Naive B cell (primary cell): Measurements from ENCODE around the gene TOM1. TPM values are rescaled to one million over a fixed set of nuclear protein-coding genes. Genes with fewer than 3 reads are reported as not detected.

Experiments
- ATAC-seq, 2 donors: fragments of 150-1000 bp; cut with Tn5 transposase; 2 replicates each; pipeline ENCODE4 v1.10.0; 2021; ENCODE audit warnings: low read depth in 2 of 2, mild to moderate bottlenecking in 2 of 2, moderate library complexity in 2 of 2
- DNase-seq: peaks from one replicate; pipeline ENCODE4 v3.0.0; 2022
- H3K27ac Mint-ChIP-seq, 6 donors: one replicate each; pipeline ENCODE4 v1.8.0; 2020 to 2022; ENCODE audit warnings: mild to moderate bottlenecking in 6 of 6, mixed read lengths in 6 of 6, moderate library complexity in 5 of 6, inconsistent platforms in 2 of 6
- H3K27me3 Mint-ChIP-seq, 3 donors: one replicate each; pipeline ENCODE4 v1.8.0; 2021 to 2022; ENCODE audit warnings: mixed read lengths in 3 of 3, mild to moderate bottlenecking in 1 of 3
- H3K36me3 Mint-ChIP-seq, 2 donors: one replicate each; pipeline ENCODE4 v1.8.0; 2020 to 2022; ENCODE audit warnings: mixed read lengths in 2 of 2, inconsistent platforms in 1 of 2, mild to moderate bottlenecking in 1 of 2
- H3K4me1 Mint-ChIP-seq, 3 donors: one replicate each; pipeline ENCODE4 v1.8.0; 2020 to 2022; ENCODE audit warnings: mixed read lengths in 3 of 3, inconsistent platforms in 1 of 3, mild to moderate bottlenecking in 1 of 3, moderate library complexity in 1 of 3
- H3K4me3 Mint-ChIP-seq, 8 donors: one replicate each; pipeline ENCODE4 v1.8.0; 2020 to 2022; ENCODE audit warnings: mild to moderate bottlenecking in 8 of 8, mixed read lengths in 8 of 8, moderate library complexity in 8 of 8, inconsistent platforms in 2 of 8
- H3K9me3 Mint-ChIP-seq, 7 donors: one replicate each; pipeline ENCODE4 v1.8.0; 2020 to 2022; ENCODE audit warnings: mixed read lengths in 7 of 7, mild to moderate bottlenecking in 5 of 7, inconsistent platforms in 2 of 7, moderate library complexity in 1 of 7
- polyA plus RNA-seq, 6 donors: library from polyadenylated mRNA; unstranded; fragments of 300-500 nt; fragmentation: Illumina TruSeq; gene quantifications; one replicate each; pipeline ENCODE4 v1.2.3, GENCODE V29; 2021; ENCODE audit warnings: low read depth in 6 of 6

Gene TOM1
- polyA plus RNA-seq, 6 donors from 2014 or later = 15.4 to 24.9 (median 18.8) TPM

DNA sequence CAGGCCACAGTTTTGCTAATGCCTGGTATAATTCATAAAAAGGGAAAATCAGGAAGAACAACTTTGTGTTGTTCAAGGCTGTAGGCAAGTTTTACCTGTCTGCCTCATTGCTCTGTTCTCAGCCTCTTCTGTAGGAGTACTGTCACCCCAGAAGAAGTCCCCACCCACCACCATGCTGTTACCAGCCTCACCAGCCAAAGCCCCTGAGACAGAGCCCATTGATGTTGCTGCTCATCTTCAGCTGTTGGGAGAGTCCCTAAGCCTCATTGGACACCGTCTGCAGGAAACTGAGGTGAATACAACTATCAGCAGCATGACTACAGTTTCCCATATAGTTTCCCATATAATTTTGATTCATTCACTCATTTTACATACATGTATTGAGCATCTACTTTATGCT is 11.6 kb upstream of the TOM1 start:
- H3K36me3 Mint-ChIP-seq = peaks cover 12 to 13% of the 10 kb centered on the region in 2 donors
- no peak overlapping the region for H3K4me3 Mint-ChIP-seq
- ATAC-seq (no peak), DNase-seq (no peak)
- no peaks in the 10 kb centered on the region for H3K27me3 Mint-ChIP-seq
- H3K27ac Mint-ChIP-seq = no peak overlapping the region
- no peaks in the 10 kb centered on the region for H3K9me3 Mint-ChIP-seq
- H3K4me1 Mint-ChIP-seq = no peaks in the 10 kb centered on the region

DNA sequence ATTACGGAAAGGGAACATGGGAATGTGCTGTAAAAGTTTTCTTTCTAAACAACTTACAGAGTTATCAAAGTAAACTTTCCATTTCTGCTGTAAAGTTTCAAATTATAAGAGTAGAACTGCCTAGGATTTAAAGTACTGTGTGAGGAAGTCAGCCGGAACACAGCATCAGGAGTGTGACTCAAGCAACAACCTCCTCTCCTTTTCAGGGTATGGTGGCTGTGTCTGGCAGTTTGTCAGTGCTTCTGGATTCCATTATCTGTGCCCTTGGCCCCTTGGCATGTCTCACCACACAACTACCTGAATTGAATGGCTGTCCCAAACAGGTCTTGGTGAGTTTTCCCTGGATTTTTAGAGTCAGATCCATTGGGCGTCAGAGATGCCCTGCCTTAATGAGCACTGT is 6.9 kb upstream of the TOM1 start:
- Mint-ChIP-seq H3K27ac (peak overlapping the region in 1 of 6 donors; percentile 63), H3K9me3 (no peaks in the 10 kb centered on the region), H3K4me1 (no peaks in the 10 kb centered on the region), H3K36me3 (peaks cover 18 to 26% of the 10 kb centered on the region in 2 donors), H3K4me3 (no peak overlapping the region), H3K27me3 (no peaks in the 10 kb centered on the region)
- DNase-seq = no peak
- no peak for ATAC-seq

DNA sequence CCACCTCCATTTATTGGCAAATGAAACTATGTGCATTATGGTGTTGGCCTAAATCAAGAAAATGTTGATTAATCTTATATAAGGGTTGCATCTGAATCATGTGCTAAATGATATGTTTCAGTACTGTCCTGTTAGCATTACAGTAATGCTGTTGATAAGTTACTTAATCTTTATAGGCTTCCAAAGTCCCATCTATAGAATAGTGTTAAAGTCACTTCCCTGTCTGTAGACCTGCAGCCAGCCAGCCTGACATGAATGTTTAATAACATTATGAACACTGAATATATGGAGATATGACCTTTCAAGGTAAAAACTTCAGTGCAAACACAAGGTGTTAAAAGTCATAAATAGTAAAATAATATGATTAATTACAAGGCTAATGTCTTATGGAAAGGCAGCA is 3.6 kb upstream of the TOM1 start:
- peaks cover 12 to 26% of the 10 kb centered on the region in 2 donors for H3K36me3 Mint-ChIP-seq
- peaks cover 1 to 12% (median 9%) of the 10 kb centered on the region in 3 donors for H3K4me1 Mint-ChIP-seq
- no peaks in the 10 kb centered on the region for H3K9me3 Mint-ChIP-seq
- H3K4me3 Mint-ChIP-seq = peak overlapping the region in 1 of 8 donors; percentile 6
- H3K27ac Mint-ChIP-seq = no peak overlapping the region
- no peak for DNase-seq
- no peaks in the 10 kb centered on the region for H3K27me3 Mint-ChIP-seq
- no peak for ATAC-seq

DNA sequence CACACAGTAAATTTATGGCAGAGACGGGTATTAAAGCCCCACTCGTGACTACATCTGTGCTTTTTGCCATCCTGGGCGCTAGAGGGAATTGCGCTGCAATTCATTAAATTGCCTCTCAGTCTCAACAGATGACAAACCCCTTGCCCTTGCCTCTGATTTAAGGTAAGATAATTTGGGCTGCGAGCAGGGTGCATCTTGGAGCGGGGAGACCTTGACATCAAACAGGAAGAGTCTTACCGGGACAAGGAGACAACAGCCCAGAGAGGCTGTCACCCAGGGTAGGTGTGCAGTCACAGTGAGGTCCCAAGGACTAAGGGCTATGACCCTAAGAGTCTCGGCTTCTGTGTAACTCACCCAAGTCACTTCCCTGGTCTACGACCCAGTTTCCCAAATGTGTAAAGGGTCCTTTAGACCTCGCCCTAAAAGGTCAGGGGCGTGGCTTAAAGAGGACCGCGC is 449 bp upstream of the TOM1 start:
- DNase-seq = no peak
- ATAC-seq = peak; percentile 19 to 24
- Mint-ChIP-seq H3K4me3 (peak overlapping the region; percentile 93 to 99 (median 96)), H3K36me3 (peaks cover 0 to 8% of the 10 kb centered on the region in 2 donors), H3K9me3 (no peaks in the 10 kb centered on the region), H3K27me3 (no peaks in the 10 kb centered on the region), H3K4me1 (peaks cover 7 to 34% (median 17%) of the 10 kb centered on the region in 3 donors), H3K27ac (peak overlapping the region; percentile 96 to 100 (median 99))

DNA sequence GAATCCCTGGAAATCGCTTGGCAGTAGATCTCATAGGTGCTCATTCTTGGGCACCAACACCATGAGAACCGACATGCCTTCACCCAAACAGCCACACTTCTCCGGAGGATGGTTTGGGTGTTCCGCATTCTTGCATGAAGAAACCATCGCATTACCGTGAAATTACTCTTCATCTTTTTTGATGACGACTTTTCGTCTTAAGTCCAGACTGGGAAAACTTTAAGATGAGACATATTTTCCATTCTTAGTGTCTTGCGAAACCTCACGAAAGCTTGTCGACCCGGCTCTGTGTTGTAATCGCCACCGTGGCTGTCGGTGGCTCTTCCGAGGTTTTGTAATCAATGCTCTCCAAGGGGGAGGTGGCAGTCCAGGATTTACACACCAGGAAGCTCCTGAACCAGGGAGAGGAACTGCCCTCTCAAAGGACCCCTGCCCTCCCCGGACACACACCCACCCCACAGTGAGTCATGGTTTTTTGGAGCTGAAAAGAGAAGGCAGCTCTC is 1.7 kb downstream of the TOM1 start:
- H3K4me3 Mint-ChIP-seq = peak overlapping the region; percentile 29 to 97 (median 86)
- no peak for DNase-seq
- H3K4me1 Mint-ChIP-seq = peaks cover 25 to 49% (median 27%) of the 10 kb centered on the region in 3 donors
- peak overlapping the region in 4 of 6 donors; percentile 30 to 100 (median 82) for H3K27ac Mint-ChIP-seq
- no peaks in the 10 kb centered on the region for H3K27me3 Mint-ChIP-seq
- H3K36me3 Mint-ChIP-seq = no peaks in the 10 kb centered on the region
- no peaks in the 10 kb centered on the region for H3K9me3 Mint-ChIP-seq
- no peak for ATAC-seq

DNA sequence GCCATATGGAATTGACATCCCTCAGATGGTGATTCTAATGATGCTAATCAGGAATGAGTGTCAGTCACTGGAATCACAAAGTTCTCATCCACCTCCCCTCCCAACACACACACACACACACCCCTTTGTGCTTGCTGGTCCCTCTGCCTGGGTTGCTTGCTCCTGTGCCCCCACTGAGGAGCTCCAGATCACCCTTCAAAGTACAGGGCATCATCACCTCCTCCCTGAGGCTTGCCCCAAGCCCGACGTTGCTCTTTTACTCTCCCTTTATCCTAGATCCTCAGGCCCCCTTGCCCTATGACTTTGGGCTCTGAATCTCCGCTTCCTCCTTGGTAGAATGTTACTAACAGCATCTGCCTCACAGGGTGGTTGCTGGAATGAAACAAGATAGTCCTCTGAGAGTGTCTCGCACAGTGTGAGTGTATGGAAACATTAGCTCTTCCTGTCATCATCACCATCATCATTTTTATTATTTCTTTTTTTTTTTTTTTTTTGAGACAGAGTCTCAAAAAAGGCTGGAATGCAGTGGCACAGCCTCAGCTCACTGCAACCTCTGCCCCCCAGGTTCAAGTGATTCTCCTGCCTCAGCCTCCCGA is 3.4 kb downstream of the TOM1 start:
- Mint-ChIP-seq H3K9me3 (no peaks in the 10 kb centered on the region), H3K36me3 (no peaks in the 10 kb centered on the region), H3K4me3 (peak overlapping the region in 3 of 8 donors; percentile 29 to 76 (median 44)), H3K27me3 (no peaks in the 10 kb centered on the region), H3K4me1 (peaks cover 40 to 66% (median 44%) of the 10 kb centered on the region in 3 donors), H3K27ac (peak overlapping the region in 2 of 6 donors; percentile 47 to 52)
- DNase-seq = no peak
- ATAC-seq = no peak

DNA sequence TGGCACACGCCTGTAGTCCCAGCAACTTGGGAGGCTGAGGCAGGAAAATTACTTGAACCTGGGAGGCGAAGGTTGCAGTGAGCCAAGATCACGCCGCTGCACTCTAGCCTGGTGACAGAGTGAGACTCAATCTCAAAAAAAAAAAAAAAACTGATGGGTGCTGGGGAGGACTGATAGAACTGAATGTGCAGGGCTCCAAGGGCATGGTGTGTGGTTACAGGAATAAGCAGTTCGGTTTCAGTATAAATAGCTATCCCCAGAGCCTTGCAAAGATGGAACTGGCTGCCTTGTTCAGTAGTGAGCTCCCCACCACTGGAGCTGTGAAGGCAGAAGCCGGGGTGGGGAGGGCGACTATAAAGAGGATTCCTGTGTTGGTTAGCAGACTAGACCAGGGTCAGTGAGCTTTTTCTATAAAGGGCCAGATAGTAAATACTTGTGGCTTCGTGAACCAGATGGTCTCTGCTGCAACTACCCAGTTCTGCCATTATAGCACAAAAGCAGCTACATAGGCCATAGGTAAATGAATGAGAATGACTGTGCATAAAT is 5.9 kb downstream of the TOM1 start:
- no peak for DNase-seq
- peak overlapping the region in 1 of 8 donors; percentile 12 for H3K4me3 Mint-ChIP-seq
- ATAC-seq = no peak
- H3K27me3 Mint-ChIP-seq = no peaks in the 10 kb centered on the region
- H3K27ac Mint-ChIP-seq = peak overlapping the region in 1 of 6 donors; percentile 86
- peaks cover 52 to 83% (median 67%) of the 10 kb centered on the region in 3 donors for H3K4me1 Mint-ChIP-seq
- no peaks in the 10 kb centered on the region for H3K9me3 Mint-ChIP-seq
- no peaks in the 10 kb centered on the region for H3K36me3 Mint-ChIP-seq

DNA sequence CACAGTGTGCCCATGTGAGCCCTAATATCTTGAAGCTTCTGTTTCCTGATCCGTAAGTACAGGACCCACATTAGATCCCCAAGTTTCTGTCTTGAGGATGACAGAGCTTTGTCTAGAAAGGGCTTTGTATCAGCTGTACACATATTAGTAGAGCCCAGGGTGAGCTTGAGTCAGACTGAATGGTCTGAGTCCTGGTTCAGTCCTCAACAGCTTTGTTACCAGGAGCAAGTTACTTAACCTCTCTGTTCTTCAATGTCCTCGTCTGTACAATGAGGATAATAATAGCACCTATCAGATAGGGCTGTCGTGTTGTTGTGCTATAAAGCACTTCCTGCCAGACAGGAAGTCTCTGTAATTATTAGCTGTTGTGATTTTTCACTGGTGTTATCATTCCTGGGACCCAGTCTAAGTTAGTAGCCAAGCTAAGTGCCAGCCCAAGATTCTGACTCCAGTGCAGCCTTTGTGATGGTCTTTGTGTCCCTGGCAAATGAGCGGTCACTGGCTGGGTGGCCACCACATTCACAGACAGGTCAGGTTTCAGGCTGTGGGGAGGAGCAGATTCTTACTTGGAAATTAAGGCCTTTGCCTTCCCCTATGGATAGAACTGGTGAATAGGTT is 6.8 kb downstream of the TOM1 start:
- H3K9me3 Mint-ChIP-seq = no peaks in the 10 kb centered on the region
- ATAC-seq (peak in 1 of 2 donors; percentile 49), DNase-seq (no peak)
- H3K36me3 Mint-ChIP-seq = no peaks in the 10 kb centered on the region
- peak overlapping the region in 5 of 8 donors; percentile 12 to 53 (median 45) for H3K4me3 Mint-ChIP-seq
- peaks cover 53 to 84% (median 69%) of the 10 kb centered on the region in 3 donors for H3K4me1 Mint-ChIP-seq
- H3K27me3 Mint-ChIP-seq = no peaks in the 10 kb centered on the region
- H3K27ac Mint-ChIP-seq = peak overlapping the region in 4 of 6 donors; percentile 7 to 86 (median 42)

DNA sequence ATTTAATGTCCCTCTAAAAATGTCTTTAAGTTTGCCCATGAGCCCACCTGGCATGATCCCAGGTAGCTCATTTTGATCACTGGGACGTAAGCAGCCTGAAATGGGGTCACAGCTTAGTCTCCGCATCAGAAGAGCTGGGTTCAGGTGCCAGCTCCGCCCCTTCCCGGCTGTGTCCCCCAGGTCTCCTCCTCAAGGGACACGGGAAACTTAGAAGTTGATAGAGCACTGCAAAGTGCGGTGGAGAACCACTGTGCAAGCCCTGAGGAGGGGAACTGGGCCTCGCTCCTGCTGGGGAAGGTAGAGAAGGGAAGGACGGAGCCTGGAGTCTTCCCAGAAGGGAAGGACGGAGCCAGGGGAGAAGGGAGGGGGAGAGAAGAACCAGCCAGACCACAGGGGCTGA is 7.7 kb downstream of the TOM1 start:
- Mint-ChIP-seq H3K9me3 (no peaks in the 10 kb centered on the region), H3K27ac (peak overlapping the region in 3 of 6 donors; percentile 62 to 86 (median 80)), H3K4me3 (peak overlapping the region in 3 of 8 donors; percentile 6 to 56 (median 36)), H3K4me1 (peaks cover 52 to 85% (median 67%) of the 10 kb centered on the region in 3 donors), H3K27me3 (no peaks in the 10 kb centered on the region), H3K36me3 (no peaks in the 10 kb centered on the region)
- DNase-seq (no peak), ATAC-seq (no peak)

DNA sequence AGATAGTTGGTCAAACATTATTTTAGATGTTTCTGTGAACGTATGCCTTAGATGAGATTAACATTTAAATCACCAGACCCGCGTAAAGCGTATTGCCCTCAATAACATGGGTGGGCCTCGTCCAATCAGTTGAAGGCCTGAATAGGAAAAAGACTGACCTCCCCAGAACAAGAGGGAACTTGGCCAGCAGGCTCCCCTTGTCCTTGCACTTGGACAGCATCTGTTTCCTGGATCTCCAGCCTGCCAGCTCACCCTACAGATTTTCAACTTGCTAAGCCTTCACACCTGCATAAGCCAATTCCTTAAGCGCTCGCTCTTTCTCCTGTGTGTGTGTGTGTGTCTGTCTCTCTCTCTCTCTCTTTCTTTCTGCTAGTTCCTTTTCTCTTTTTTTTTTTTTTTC is 8.2 kb downstream of the TOM1 start:
- Mint-ChIP-seq H3K4me3 (peak overlapping the region in 3 of 8 donors; percentile 48 to 77 (median 62)), H3K27ac (peak overlapping the region in 2 of 6 donors; percentile 33 to 39), H3K4me1 (peaks cover 55 to 84% (median 72%) of the 10 kb centered on the region in 3 donors), H3K27me3 (no peaks in the 10 kb centered on the region), H3K9me3 (no peaks in the 10 kb centered on the region), H3K36me3 (no peaks in the 10 kb centered on the region)
- no peak for DNase-seq
- ATAC-seq = no peak

DNA sequence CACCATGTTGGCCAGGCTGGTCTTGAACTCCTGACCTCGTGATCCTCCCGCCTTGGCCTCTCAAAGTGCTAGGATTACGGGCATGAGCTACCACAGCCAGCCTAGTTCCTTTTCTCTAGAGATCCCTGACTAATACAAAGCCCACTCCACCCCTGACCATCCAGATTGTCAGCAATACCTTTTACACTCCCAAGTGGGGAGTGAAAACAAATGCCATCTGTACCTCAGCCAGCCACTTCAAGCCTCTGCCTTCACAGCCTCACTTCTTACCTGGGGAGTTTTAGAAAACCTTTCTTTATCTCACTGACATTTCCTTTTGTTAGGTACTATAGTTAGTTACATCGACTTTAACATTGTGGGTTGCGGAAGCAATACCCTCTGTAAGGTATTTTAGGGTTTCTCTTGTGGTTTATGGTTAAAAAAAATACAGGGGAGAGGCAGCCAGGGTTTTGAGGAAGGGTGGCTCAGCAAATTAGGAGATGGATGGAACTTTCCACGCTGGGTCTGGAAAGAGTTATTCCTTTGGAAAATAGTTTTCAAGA is 8.9 kb downstream of the TOM1 start:
- H3K4me3 Mint-ChIP-seq = peak overlapping the region in 6 of 8 donors; percentile 48 to 77 (median 72)
- H3K27ac Mint-ChIP-seq = peak overlapping the region in 3 of 6 donors; percentile 37 to 93 (median 39)
- no peaks in the 10 kb centered on the region for H3K27me3 Mint-ChIP-seq
- H3K36me3 Mint-ChIP-seq = no peaks in the 10 kb centered on the region
- peak; percentile 40 to 66 for ATAC-seq
- DNase-seq = peak; percentile 21
- peaks cover 52 to 81% (median 73%) of the 10 kb centered on the region in 3 donors for H3K4me1 Mint-ChIP-seq
- no peaks in the 10 kb centered on the region for H3K9me3 Mint-ChIP-seq

DNA sequence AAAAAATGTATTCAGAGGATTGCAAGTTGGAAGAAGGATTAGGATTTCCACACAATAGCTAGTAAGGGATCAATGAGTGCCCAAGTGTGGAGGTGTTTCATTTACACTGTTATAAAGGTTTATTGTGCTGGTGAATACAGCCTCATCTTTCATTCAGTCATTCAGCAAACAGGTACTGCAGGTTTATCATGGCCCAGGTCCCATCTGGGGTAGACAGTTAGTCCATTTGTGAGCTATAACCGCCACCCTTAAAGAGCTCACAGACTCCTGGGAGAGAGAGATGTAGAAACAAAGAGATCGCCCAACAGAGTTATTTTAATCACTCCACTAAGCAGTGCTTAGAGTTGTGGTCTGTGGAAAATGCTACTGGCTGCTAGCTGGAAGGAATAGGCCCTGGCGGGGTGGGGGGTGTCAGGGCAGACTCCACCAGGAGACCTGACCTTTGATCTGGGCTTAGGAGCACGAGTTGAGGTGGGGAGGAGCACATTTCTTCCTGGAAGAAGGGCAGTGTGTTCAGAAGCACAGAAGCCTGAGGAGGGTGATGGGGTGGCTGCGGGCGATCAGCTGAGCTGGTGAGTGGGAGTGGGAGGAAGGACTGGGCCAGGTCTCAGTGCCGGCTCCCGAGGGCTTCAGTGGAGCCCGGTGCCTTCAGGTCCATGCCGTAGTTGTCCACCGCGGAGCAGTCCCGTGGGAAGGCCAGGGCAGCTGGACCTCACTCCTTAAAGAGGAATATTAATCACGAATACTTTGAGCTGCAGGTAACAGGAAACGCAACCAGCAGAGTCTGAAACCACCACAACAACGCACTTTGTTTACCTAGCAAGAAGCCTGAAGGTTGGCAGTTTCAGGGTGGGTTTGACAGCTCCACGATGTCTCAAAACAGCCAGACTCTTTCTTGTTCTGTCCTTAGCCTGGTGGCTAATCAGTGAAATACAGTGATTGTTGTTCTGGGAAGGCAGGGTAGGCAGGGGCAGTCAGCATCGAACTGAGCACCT is 11.2 kb downstream of the TOM1 start:
- no peaks in the 10 kb centered on the region for H3K9me3 Mint-ChIP-seq
- H3K4me1 Mint-ChIP-seq = peaks cover 57 to 67% (median 66%) of the 10 kb centered on the region in 3 donors
- no peaks in the 10 kb centered on the region for H3K36me3 Mint-ChIP-seq
- H3K27ac Mint-ChIP-seq = peak overlapping the region in 3 of 6 donors; percentile 40 to 57 (median 57)
- DNase-seq = no peak
- H3K27me3 Mint-ChIP-seq = no peaks in the 10 kb centered on the region
- peak overlapping the region in 1 of 8 donors; percentile 31 for H3K4me3 Mint-ChIP-seq
- ATAC-seq = no peak
